Activated T-helper 2 cell treated with anti-CD3 and anti-CD28 coated beads, Interferon-gamma antibody, Interleukin-2, Interleukin-4, amounts not matched to agents 10 μg/mL and 5 μg/mL and 100 μg/mL, durations not matched to agents 14 hours and 24 hours and 36 hours (primary cell): Measurements from ENCODE around the gene NFKB1. TPM values are rescaled to one million over a fixed set of nuclear protein-coding genes. Genes with fewer than 3 reads are reported as not detected.
"Not testable (repeated sequence)": the region's sequence is repeated elsewhere in the genome, so short reads cannot be mapped to it uniquely, and the experiment has no call there.

ENCODE experiments used
- DNase-seq: peaks from one replicate; pipeline ENCODE4 v3.0.0; 2021; ENCODE audit warnings: low spot score
- H3K27ac Mint-ChIP-seq: one replicate; pipeline ENCODE4 v1.8.0; 2021; ENCODE audit warnings: mixed read lengths
- H3K27me3 Mint-ChIP-seq: one replicate; pipeline ENCODE4 v1.8.0; 2021; ENCODE audit warnings: low read depth, mixed read lengths
- H3K36me3 Mint-ChIP-seq: one replicate; pipeline ENCODE4 v1.8.0; 2021; ENCODE audit warnings: low read depth, mixed read lengths
- H3K4me1 Mint-ChIP-seq: one replicate; pipeline ENCODE4 v1.8.0; 2021; ENCODE audit warnings: low read depth, mixed read lengths
- H3K4me3 Mint-ChIP-seq: one replicate; pipeline ENCODE4 v1.8.0; 2021; ENCODE audit warnings: low read depth, mild to moderate bottlenecking, moderate library complexity, mixed read lengths
- H3K9me3 Mint-ChIP-seq: one replicate; pipeline ENCODE4 v1.8.0; 2021; ENCODE audit warnings: mixed read lengths
- intact Hi-C: fragments of 100-400 bp; cut with micrococcal nuclease; formaldehyde crosslinking; loops from one replicate; pipeline ENCODE4 v1.15.1; 2023
- total RNA-seq: library from RNA; stranded (reverse); gene quantifications from 2 replicates; pipeline ENCODE4 v1.2.3, GENCODE V29; 2022

NFKB1 gene
- total RNA-seq, 1 donor from 2014 or later: 199 TPM

DNA sequence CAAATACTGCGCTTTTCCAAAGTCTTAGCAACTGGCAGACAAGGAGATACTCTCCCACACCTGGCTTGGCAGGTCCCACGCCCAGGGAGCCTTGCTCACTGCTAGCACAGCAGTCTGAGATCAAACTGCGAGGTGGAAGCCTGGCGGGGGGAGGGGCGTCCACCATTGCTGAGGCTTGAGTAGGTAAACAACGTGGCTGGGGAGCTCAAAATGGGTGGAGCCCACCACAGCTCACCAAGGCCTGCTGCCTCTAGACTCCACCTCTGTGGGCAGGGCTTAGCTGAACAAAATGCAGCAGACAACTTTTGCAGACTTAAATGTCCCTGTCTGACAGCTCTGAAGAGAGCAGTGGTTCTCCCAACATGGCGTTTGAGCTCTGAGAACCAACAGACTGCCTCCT, 23.0 kb upstream of the NFKB1 start:
- no peak for DNase-seq
- peaks cover 22% of the 10 kb centered on the region for H3K36me3 Mint-ChIP-seq
- intact Hi-C loops: no loop called here
- H3K4me1 Mint-ChIP-seq: peaks cover 11% of the 10 kb centered on the region
- H3K4me3 Mint-ChIP-seq: no peak overlapping the region
- peaks cover 3% of the 10 kb centered on the region for H3K27me3 Mint-ChIP-seq
- peaks cover 46% of the 10 kb centered on the region for H3K9me3 Mint-ChIP-seq
- no peak overlapping the region for H3K27ac Mint-ChIP-seq

DNA sequence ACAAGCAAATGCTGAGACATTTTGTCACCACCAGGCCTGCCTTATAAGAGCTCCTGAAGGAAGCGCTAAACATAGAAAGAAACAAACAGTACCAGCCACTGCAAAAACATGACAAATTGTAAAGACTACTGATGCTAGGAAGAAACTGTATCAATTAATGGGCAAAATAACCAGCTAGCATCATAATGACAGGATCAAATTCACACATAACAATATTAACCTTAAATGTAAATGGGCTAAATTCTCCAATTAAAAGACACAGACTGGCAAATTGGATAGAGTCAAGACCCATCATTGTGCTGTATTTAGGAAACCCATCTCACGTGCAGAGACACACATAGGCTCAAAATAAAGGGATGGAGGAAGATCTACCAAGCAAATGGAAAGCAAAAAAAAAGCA, 21.3 kb upstream of the NFKB1 start:
- H3K27me3 Mint-ChIP-seq, H3K4me1 Mint-ChIP-seq, intact Hi-C loops, H3K4me3 Mint-ChIP-seq, H3K27ac Mint-ChIP-seq, DNase-seq: not testable (repeated sequence)
- Mint-ChIP-seq H3K36me3 (peaks cover 22% of the 10 kb centered on the region), H3K9me3 (peaks cover 50% of the 10 kb centered on the region)

DNA sequence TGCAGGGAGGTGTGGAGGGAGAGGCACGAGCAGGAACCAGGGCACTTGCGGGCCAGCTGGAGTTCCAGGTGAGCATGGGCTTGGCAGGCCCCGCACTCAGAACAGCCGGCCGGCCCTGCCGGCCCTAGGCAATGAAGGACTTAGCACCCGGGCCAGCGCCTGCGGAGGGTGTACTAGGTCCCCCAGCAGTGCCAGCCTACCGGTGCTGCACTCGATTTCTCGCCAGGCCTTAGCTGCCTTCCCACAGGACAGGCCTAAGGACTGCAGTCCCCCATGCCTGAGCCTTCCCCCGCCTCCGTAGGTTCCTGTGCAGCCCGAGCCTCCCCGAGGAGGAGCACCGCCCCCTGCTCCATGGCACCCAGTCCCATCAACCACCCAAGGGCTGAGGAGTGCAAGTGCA, 18.0 kb upstream of the NFKB1 start:
- DNase-seq: no peak
- peaks cover 11% of the 10 kb centered on the region for H3K4me1 Mint-ChIP-seq
- peaks cover 3% of the 10 kb centered on the region for H3K27me3 Mint-ChIP-seq
- no peak overlapping the region for H3K27ac Mint-ChIP-seq
- peaks cover 17% of the 10 kb centered on the region for H3K36me3 Mint-ChIP-seq
- no peak overlapping the region for H3K4me3 Mint-ChIP-seq
- H3K9me3 Mint-ChIP-seq: peaks cover 47% of the 10 kb centered on the region
- intact Hi-C loops: no loop called here

DNA sequence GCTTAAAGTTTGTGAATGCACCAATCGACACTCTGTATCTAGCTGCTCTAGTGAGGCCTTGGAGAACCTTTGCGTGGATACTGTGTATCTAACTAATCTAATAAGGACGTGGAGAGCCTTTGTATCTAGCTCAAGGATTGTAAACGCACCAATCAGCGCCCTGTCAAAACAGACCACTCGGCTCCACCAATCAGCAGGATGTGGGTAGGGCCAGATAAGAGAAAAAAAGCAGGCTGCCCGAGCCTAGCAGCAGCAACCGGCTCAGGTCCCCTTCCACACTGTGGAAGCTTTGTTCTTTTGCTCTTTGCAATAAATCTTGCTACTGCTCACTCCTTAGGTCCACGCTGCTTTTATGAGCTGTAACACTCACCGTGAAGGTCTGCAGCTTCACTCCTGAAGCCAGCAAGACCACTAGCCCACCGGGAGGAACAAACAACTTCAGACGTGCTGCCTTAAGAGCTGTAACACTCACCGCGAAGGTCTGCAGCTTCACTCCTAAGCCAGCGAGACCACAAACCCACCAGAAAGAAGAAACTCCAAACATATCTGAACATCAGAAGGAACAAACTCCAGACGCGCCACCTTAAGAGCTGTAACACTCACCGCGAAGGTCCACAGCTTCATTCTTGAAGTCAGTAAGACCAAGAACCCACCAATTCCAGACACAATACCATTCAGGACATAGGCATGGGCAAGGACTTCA, 17.0 kb upstream of the NFKB1 start:
- peaks cover 15% of the 10 kb centered on the region for H3K36me3 Mint-ChIP-seq
- H3K27ac Mint-ChIP-seq, DNase-seq, intact Hi-C loops, H3K27me3 Mint-ChIP-seq, H3K4me3 Mint-ChIP-seq: not testable (repeated sequence)
- peaks cover 47% of the 10 kb centered on the region for H3K9me3 Mint-ChIP-seq
- H3K4me1 Mint-ChIP-seq: peaks cover 11% of the 10 kb centered on the region

DNA sequence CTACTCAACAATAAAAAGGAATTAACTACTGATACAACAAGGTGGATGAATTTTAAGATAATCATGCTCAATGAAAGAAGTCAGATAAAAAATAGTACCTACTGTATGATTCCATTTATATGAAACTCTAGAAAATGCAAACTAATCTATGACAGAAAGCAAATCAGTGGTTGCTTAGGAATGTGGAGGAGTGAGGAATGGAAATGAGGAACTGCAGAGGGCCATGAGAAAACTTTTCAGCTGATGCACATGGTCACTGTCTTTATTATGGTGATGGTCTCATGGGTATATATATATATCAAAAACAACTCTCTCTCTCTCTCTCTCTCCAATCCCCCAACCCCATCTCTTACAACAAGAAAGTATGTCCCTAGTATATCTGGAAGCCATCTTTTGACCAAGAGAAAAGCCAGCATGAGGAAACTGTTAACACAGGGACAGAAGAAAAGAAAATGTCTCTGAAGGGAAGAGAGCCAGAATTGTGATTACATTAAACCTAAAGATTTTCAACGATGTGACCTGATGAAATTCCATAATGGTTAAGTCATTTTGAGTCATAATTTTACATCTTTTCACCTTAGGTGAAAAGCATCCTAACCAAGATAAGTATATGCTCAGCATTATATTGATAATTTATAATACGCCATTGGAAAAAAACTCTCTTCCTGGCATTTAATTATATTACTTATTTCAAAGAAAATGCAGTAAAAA, 8.5 kb upstream of the NFKB1 start:
- intact Hi-C loops: no loop called here
- Mint-ChIP-seq H3K27ac (no peak overlapping the region), H3K27me3 (no peaks in the 10 kb centered on the region), H3K4me1 (peaks cover 19% of the 10 kb centered on the region), H3K9me3 (peaks cover 6% of the 10 kb centered on the region), H3K4me3 (no peak overlapping the region), H3K36me3 (no peaks in the 10 kb centered on the region)
- DNase-seq: no peak

DNA sequence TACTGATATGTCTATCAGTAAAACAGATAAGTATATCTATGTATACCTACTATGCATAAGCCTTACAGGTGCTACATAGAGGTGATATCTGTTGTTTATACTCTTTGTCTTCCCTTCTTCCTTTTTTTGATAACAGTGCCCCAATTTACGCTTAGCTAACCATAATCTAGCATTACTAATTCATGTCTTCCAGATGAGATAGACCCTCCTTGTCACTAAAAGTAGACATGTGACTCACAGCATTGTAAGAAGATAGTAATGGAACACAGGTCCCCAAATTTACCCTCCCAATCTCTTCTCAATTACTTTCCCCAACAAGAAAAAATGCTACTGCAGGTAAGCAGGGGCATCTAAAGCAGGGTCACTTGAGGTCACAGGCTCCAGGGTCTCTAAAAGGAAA, 7.9 kb upstream of the NFKB1 start:
- Mint-ChIP-seq H3K27me3 (no peaks in the 10 kb centered on the region), H3K27ac (no peak overlapping the region), H3K9me3 (peaks cover 2% of the 10 kb centered on the region), H3K4me1 (peaks cover 20% of the 10 kb centered on the region), H3K4me3 (no peak overlapping the region), H3K36me3 (no peaks in the 10 kb centered on the region)
- intact Hi-C loops: no loop called here
- DNase-seq: no peak

DNA sequence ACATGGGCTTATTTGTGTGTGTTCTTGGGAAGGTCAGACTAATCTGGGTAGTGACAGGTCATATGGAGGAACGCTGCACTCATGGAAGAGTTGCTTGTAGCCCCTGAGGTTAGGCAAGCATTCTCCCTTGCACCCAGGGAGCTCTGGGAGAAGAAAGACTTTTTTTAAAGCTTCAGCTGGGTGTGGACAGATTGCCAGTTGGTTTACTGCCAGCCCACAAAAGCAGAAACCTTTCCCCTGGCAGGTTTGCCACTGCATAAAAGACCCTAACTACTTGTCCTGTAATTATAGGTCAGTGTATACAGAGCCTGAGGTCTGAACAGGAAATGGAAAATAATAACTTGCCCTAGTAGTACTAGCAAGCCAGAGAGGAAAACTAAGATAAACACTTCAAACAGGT, 7.4 kb upstream of the NFKB1 start:
- peaks cover 21% of the 10 kb centered on the region for H3K4me1 Mint-ChIP-seq
- peaks cover 4% of the 10 kb centered on the region for H3K36me3 Mint-ChIP-seq
- intact Hi-C loops: no loop called here
- no peak overlapping the region for H3K4me3 Mint-ChIP-seq
- no peak for DNase-seq
- H3K27ac Mint-ChIP-seq: no peak overlapping the region
- H3K9me3 Mint-ChIP-seq: peaks cover 5% of the 10 kb centered on the region
- no peaks in the 10 kb centered on the region for H3K27me3 Mint-ChIP-seq

DNA sequence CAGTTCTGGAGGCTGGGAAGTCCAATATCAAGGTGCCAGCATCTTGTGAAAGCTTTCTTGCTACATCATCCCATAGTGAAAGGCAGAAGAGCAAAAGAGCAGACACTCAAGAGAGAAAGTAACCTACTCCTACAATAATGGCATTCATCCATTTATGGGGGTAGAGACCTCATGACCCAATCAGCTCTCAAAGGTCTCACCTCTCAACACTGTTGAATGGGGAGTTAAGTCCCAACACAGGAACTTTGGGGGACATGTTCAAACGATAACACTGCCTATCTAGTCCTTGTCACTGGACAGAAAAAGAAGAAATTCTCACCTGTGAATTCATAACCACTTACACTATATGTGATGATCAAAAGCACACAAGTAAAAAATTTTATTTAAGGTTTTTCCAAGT, 6.6 kb upstream of the NFKB1 start:
- H3K4me1 Mint-ChIP-seq: peaks cover 23% of the 10 kb centered on the region
- H3K9me3 Mint-ChIP-seq: peaks cover 8% of the 10 kb centered on the region
- no peak for DNase-seq
- intact Hi-C loops: no loop called here
- peaks cover 8% of the 10 kb centered on the region for H3K36me3 Mint-ChIP-seq
- no peaks in the 10 kb centered on the region for H3K27me3 Mint-ChIP-seq
- no peak overlapping the region for H3K27ac Mint-ChIP-seq
- no peak overlapping the region for H3K4me3 Mint-ChIP-seq

DNA sequence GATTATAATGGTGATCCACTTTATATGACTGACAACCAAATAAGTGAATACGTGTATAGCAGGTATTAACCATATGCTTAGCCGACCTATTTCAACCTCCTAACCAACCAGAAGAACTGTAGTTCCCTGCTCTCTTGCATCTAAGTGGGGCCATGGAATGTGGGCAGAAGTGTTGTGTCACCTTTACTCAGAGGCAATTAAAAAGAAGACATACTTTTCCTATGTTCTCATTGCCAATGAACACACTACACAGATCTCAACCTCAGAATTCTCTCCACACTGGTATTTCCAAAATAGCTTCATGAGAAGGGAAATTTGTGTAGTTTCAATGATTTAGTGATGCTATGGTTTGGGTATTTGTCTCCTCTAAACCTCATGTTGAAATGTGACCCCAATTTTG, 3.2 kb upstream of the NFKB1 start:
- peaks cover 15% of the 10 kb centered on the region for H3K36me3 Mint-ChIP-seq
- peaks cover 26% of the 10 kb centered on the region for H3K4me1 Mint-ChIP-seq
- no peak for DNase-seq
- H3K4me3 Mint-ChIP-seq: no peak overlapping the region
- peaks cover 8% of the 10 kb centered on the region for H3K9me3 Mint-ChIP-seq
- intact Hi-C loops: no loop called here
- no peak overlapping the region for H3K27ac Mint-ChIP-seq
- H3K27me3 Mint-ChIP-seq: no peaks in the 10 kb centered on the region

DNA sequence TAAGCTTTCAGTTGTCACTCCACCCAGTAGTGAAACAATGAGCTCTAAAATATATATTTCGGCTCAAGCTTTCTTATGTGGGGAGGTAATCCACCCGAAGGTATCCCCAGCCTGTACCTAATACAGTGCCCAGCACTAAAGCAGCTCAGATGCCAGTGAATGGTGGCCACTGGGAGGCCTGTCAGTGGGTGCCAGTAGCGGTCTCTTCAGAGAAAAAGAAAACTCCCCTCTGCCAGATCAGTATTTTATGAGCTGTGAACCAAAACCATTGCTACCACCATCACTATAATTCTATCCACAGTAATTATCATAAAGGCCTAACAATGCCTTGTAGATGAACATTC, 835 bp upstream of the NFKB1 start:
- intact Hi-C loops: loop anchor here (1.0 to 5.0 kb wide), 8 partner anchors 33 to 1153 kb away; partner anchors contain the start of genes CISD2, PPP3CA and SLC39A8
- no peak for DNase-seq
- H3K27me3 Mint-ChIP-seq: no peaks in the 10 kb centered on the region
- H3K4me1 Mint-ChIP-seq: peaks cover 29% of the 10 kb centered on the region
- peak overlapping the region; percentile 80 for H3K4me3 Mint-ChIP-seq
- H3K36me3 Mint-ChIP-seq: peaks cover 35% of the 10 kb centered on the region
- H3K27ac Mint-ChIP-seq: peak overlapping the region; percentile 88
- H3K9me3 Mint-ChIP-seq: peaks cover 8% of the 10 kb centered on the region

DNA sequence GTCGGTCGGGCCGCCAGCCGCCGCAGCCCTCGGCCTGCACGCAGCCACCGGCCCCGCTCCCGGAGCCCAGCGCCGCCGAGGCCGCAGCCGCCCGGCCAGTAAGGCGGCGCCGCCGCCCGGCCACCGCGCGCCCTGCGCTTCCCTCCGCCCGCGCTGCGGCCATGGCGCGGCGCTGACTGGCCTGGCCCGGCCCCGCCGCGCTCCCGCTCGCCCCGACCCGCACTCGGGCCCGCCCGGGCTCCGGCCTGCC, 213 bp downstream of the NFKB1 start:
- no peaks in the 10 kb centered on the region for H3K27me3 Mint-ChIP-seq
- no peak for DNase-seq
- peaks cover 36% of the 10 kb centered on the region for H3K36me3 Mint-ChIP-seq
- H3K4me3 Mint-ChIP-seq: peak overlapping the region; percentile 74
- peaks cover 8% of the 10 kb centered on the region for H3K9me3 Mint-ChIP-seq
- peaks cover 31% of the 10 kb centered on the region for H3K4me1 Mint-ChIP-seq
- intact Hi-C loops: loop anchor here (1.0 to 5.0 kb wide), 8 partner anchors 34 to 1154 kb away; partner anchors contain the start of genes CISD2, PPP3CA and SLC39A8
- H3K27ac Mint-ChIP-seq: no peak overlapping the region

DNA sequence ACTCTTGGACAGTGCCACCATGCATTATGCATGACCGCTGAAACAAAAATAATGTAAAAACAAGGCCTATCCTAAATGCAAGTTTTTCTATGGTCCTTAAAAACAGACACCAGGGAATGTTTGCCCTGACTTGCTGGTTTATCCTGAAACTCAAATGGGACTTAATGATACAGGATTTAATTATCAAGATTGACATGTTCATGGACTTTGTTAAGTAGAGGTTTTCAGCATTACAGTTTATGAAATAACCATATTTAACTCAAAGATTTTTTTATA, 1.3 kb downstream of the NFKB1 start:
- peaks cover 39% of the 10 kb centered on the region for H3K36me3 Mint-ChIP-seq
- peaks cover 35% of the 10 kb centered on the region for H3K4me1 Mint-ChIP-seq
- intact Hi-C loops: loop anchor here (2.0 to 5.0 kb wide), 7 partner anchors 20 to 1155 kb away; partner anchors contain the start of gene PPP3CA
- DNase-seq: no peak
- H3K4me3 Mint-ChIP-seq: peak overlapping the region; percentile 96
- H3K9me3 Mint-ChIP-seq: peaks cover 8% of the 10 kb centered on the region
- no peaks in the 10 kb centered on the region for H3K27me3 Mint-ChIP-seq
- H3K27ac Mint-ChIP-seq: peak overlapping the region; percentile 89

DNA sequence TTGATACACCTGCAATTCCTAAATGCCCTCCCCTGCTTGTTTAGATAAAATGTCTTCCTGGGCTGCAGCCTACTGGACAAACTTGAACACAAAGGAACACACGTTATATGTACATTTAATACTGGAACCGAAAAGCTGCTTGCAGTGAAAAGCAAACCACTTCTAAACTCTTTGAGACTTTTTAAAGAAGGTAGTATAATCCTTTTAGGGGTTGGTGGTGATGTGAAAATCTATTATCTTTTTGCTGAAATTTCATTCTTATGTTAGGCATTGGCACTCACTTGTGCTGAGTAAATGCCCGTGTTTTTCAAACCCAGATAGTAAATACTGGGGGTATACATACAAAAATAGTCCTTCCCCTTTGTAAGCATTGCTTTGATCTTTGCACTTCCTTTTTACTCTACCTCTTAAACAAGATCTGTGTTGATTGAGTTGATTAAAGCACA, 2.2 kb downstream of the NFKB1 start:
- intact Hi-C loops: loop anchor here (2.0 to 5.0 kb wide), 7 partner anchors 19 to 1156 kb away; partner anchors contain the start of gene PPP3CA
- peaks cover 46% of the 10 kb centered on the region for H3K36me3 Mint-ChIP-seq
- H3K9me3 Mint-ChIP-seq: peaks cover 8% of the 10 kb centered on the region
- H3K4me1 Mint-ChIP-seq: peaks cover 39% of the 10 kb centered on the region
- no peak for DNase-seq
- H3K27me3 Mint-ChIP-seq: no peaks in the 10 kb centered on the region
- H3K27ac Mint-ChIP-seq: peak overlapping the region; percentile 46
- peak overlapping the region; percentile 96 for H3K4me3 Mint-ChIP-seq
